ENCODE data around the gene FOSB. TPM values are rescaled to one million over a fixed set of nuclear protein-coding genes. Genes with fewer than 3 reads are reported as not detected.

Gene FOSB
- total and polyA plus RNA-seq, 9 of the 15 experiments (the other 6 are each of a cell fraction or from before 2014, with no cell fraction given) = 0.11 to 2.7 (median 0.73) TPM

GRCh38 chr19:45464852-45465441, 2.8 kb upstream of the FOSB start (continued):
- TF ChIP-seq PTTG1 (tag; IDR thresholded peaks at IDR 0.05; ENCODE audit: low read depth) = no peak
- TF ChIP-seq HOMEZ (CRISPR knock-in tag; IDR thresholded peaks at IDR 0.05) = 0 out of 2 replicates have a peak, but pooled peaks have one; percentile 7
- no peak for TF ChIP-seq ARID2 (IDR thresholded peaks at IDR 0.05)
- TF ChIP-seq TEAD4 (IDR thresholded peaks at IDR 0.05; ENCODE audit: low read length) = no peak
- 0 out of 2 replicates have a peak, but pooled peaks have one; percentile 42 for TF ChIP-seq TEAD4 (CRISPR knock-in tag; IDR thresholded peaks at IDR 0.05; ENCODE audit: borderline replicate concordance)
- TF ChIP-seq EHMT2 (IDR thresholded peaks at IDR 0.05) = no peak
- no peak for TF ChIP-seq POLR2AphosphoS2 (IDR thresholded peaks at IDR 0.05; ENCODE audit: low read length)
- TF ChIP-seq ARID4B (CRISPR knock-in tag; IDR thresholded peaks at IDR 0.05) = 0 out of 2 replicates have a peak, but pooled peaks have one; percentile 30
- no peak for TF ChIP-seq ATF2 (CRISPR knock-in tag; IDR thresholded peaks at IDR 0.05)
- TF ChIP-seq CTCF (IDR thresholded peaks at IDR 0.05 in 2 of 3, conservative IDR thresholded peaks at IDR 0.05 in 1 of 3; ENCODE audit: insufficient read depth in 2 of 3, low read depth in 1 of 3, low read length in 3 of 3) = peak in 2 of 3 experiments; percentile 27 to 28; a peak in 2 of 6 replicates
- TF ChIP-seq EGR1 (conservative IDR thresholded peaks at IDR 0.05) = peak; percentile 29; the same call in 1 of the 2 replicates
- TF ChIP-seq CHD4 (IDR thresholded peaks at IDR 0.05; ENCODE audit: insufficient read depth, insufficient replicate concordance, low read depth, low read length, poor library complexity, severe bottlenecking) = no peak
- no peak for TF ChIP-seq CC2D1A (IDR thresholded peaks at IDR 0.05)
